ENCODE results near the gene KLHL2.
"Not testable (repeated sequence)": the region's sequence is repeated elsewhere in the genome, so short reads cannot be mapped to it uniquely, and the experiment has no call there.

KLHL2 gene

GRCh38 chr4:165207431-165208220, at the start of gene KLHL2:
KLHL2 (plus strand) TSS chr4:165207561; CDS start chr4:165207877, 316 bp downstream.
- FAIRE-seq, result no peak

- no peak for FAIRE-seq
Observed at GRCh38 chr4:165158762-165159161, 48.6 kb upstream of the KLHL2 start.

GRCh38 chr4:165164257-165164656, 43.1 kb upstream of the KLHL2 start:
- FAIRE-seq, result no peak

GRCh38 chr4:165166872-165167271, 40.5 kb upstream of the KLHL2 start:
- not testable (repeated sequence) for FAIRE-seq

- FAIRE-seq, result no peak
Observed at GRCh38 chr4:165167650-165168049, 39.7 kb upstream of the KLHL2 start.

GRCh38 chr4:165170819-165171218, 36.5 kb upstream of the KLHL2 start:
- no peak for FAIRE-seq

- FAIRE-seq, result not testable (repeated sequence)
Observed at GRCh38 chr4:165175470-165175869, 31.9 kb upstream of the KLHL2 start.

- no peak for FAIRE-seq
Observed at GRCh38 chr4:165175879-165176278, 31.5 kb upstream of the KLHL2 start.

- FAIRE-seq, result no peak
Observed at GRCh38 chr4:165177725-165178666, 29.4 kb upstream of the KLHL2 start.

- no peak for FAIRE-seq
Observed at GRCh38 chr4:165184220-165184619, 23.1 kb upstream of the KLHL2 start.

GRCh38 chr4:165184998-165185397, 22.4 kb upstream of the KLHL2 start:
- FAIRE-seq, result not testable (repeated sequence)

GRCh38 chr4:165185448-165185847, 21.9 kb upstream of the KLHL2 start:
- FAIRE-seq, result no peak

- FAIRE-seq, result no peak
Observed at GRCh38 chr4:165190591-165191347, 16.6 kb upstream of the KLHL2 start.

GRCh38 chr4:165191348-165191656, 16.1 kb upstream of the KLHL2 start:
- no peak for FAIRE-seq

- FAIRE-seq, result no peak
Observed at GRCh38 chr4:165191814-165192499, 15.4 kb upstream of the KLHL2 start.

- FAIRE-seq, result no peak
Observed at GRCh38 chr4:165192500-165192898, 14.9 kb upstream of the KLHL2 start.

GRCh38 chr4:165192956-165193355, 14.4 kb upstream of the KLHL2 start:
- FAIRE-seq, result no peak

- FAIRE-seq, result no peak
Observed at GRCh38 chr4:165194368-165194767, 13.0 kb upstream of the KLHL2 start.

GRCh38 chr4:165198329-165198728, 9.0 kb upstream of the KLHL2 start:
- FAIRE-seq, result no peak

GRCh38 chr4:165199286-165199685, 8.1 kb upstream of the KLHL2 start:
- FAIRE-seq, result no peak

GRCh38 chr4:165199722-165200121, 7.6 kb upstream of the KLHL2 start:
- no peak for FAIRE-seq

GRCh38 chr4:165201806-165202205, 5.6 kb upstream of the KLHL2 start:
- no peak for FAIRE-seq
